HepG2 (cell line): ENCODE results near the gene RNF13. TPM values are rescaled to one million over a fixed set of nuclear protein-coding genes. Genes with fewer than 3 reads are reported as not detected.

Source experiments
- EED ChIP-seq: sonication (generic); formaldehyde crosslinking; IDR thresholded peaks from 2 replicates; pipeline ENCODE4 v1.5.0; 2020; ENCODE audit warnings: mild to moderate bottlenecking, missing genetic modification reagents
- ELK4 ChIP-seq: sonication (generic); formaldehyde crosslinking; IDR thresholded peaks from 2 replicates; pipeline ENCODE4 v1.9.0; 2021; ENCODE audit warnings: missing genetic modification reagents, borderline replicate concordance
- EZH2 ChIP-seq: conservative IDR thresholded peaks from 2 replicates; pipeline ENCODE4 v1.6.1; 2012; ENCODE audit warnings: mild to moderate bottlenecking, low read depth, low read length, moderate library complexity
- HDAC1 ChIP-seq: sonication (generic); formaldehyde crosslinking; IDR thresholded peaks from 2 replicates; pipeline ENCODE4 v1.5.1; 2020; ENCODE audit warnings: mild to moderate bottlenecking, missing genetic modification reagents
- KAT7 ChIP-seq: IDR thresholded peaks from 2 replicates; pipeline ENCODE4 v1.6.1; 2018; ENCODE audit warnings: borderline replicate concordance, missing compliant biosample characterization
- MXD3 ChIP-seq: IDR thresholded peaks from 2 replicates; pipeline ENCODE4 v1.6.1; 2016; ENCODE audit warnings: mild to moderate bottlenecking, missing biosample characterization, missing genetic modification reagents
- PBX2 ChIP-seq: IDR thresholded peaks from 2 replicates; pipeline ENCODE4 v1.6.1; 2016; ENCODE audit warnings: control low read depth
- RFXAP ChIP-seq: sonication (generic); formaldehyde crosslinking; IDR thresholded peaks from 2 replicates; pipeline ENCODE4 v1.4.0; 2020; ENCODE audit warnings: missing genetic modification reagents, borderline replicate concordance
- TMF1 ChIP-seq: sonication (generic); formaldehyde crosslinking; IDR thresholded peaks from 2 replicates; pipeline ENCODE4 v1.8.1; 2022; ENCODE audit warnings: low read depth, missing genetic modification reagents
- TOE1 ChIP-seq: sonication (generic); formaldehyde crosslinking; IDR thresholded peaks from 2 replicates; pipeline ENCODE4 v1.4.0; 2020; ENCODE audit warnings: mild to moderate bottlenecking, missing genetic modification reagents
- XRCC5 ChIP-seq: fragments of 200-400 bp; formaldehyde crosslinking; optimal IDR thresholded peaks from 2 replicates; pipeline ENCODE3; 2017; ENCODE audit warnings: mild to moderate bottlenecking, low read length
- ZBTB38 ChIP-seq: sonication (generic); formaldehyde crosslinking; IDR thresholded peaks from 2 replicates; pipeline ENCODE4 v1.5.1; 2020; ENCODE audit warnings: mild to moderate bottlenecking, missing genetic modification reagents
- ZBTB7B ChIP-seq: sonication (generic); formaldehyde crosslinking; IDR thresholded peaks from 2 replicates; pipeline ENCODE4 v1.4.0; 2020; ENCODE audit warnings: missing genetic modification reagents
- ZFYVE20 ChIP-seq: sonication (generic); formaldehyde crosslinking; IDR thresholded peaks from 2 replicates; pipeline ENCODE4 v1.8.0; 2023; ENCODE audit warnings: low read depth, mild to moderate bottlenecking, moderate library complexity, missing genetic modification reagents, borderline replicate concordance
- ZMAT3 ChIP-seq: sonication (generic); formaldehyde crosslinking; conservative IDR thresholded peaks from 2 replicates; pipeline ENCODE4 v1.7.0; 2021; ENCODE audit warnings: missing genetic modification reagents
- ZNF136 ChIP-seq: sonication (generic); formaldehyde crosslinking; IDR thresholded peaks from 2 replicates; pipeline ENCODE4 v1.8.1; 2022; ENCODE audit warnings: low read depth, mild to moderate bottlenecking, moderate library complexity, missing genetic modification reagents
- ZNF280B ChIP-seq: sonication (generic); formaldehyde crosslinking; IDR thresholded peaks from 2 replicates; pipeline ENCODE4 v1.5.0; 2020; ENCODE audit warnings: missing genetic modification reagents, mild to moderate bottlenecking, borderline replicate concordance
- ZNF33A ChIP-seq: sonication (generic); formaldehyde crosslinking; IDR thresholded peaks from 2 replicates; pipeline ENCODE4 v1.5.1; 2020; ENCODE audit warnings: missing genetic modification reagents, mild to moderate bottlenecking, moderate library complexity, borderline replicate concordance
- ZNF430 ChIP-seq: sonication (generic); formaldehyde crosslinking; IDR thresholded peaks from 2 replicates; pipeline ENCODE4 v1.9.0; 2021; ENCODE audit warnings: mild to moderate bottlenecking, missing genetic modification reagents
- ZNF431 ChIP-seq: sonication (generic); formaldehyde crosslinking; IDR thresholded peaks from 2 replicates; pipeline ENCODE4 v1.9.0; 2022; ENCODE audit warnings: missing genetic modification reagents, low read depth, mild to moderate bottlenecking, borderline replicate concordance
- ZNF572 ChIP-seq: sonication (generic); formaldehyde crosslinking; IDR thresholded peaks from 2 replicates; pipeline ENCODE4 v1.5.1; 2020; ENCODE audit warnings: mild to moderate bottlenecking, missing genetic modification reagents
- ZNF629 ChIP-seq: sonication (generic); formaldehyde crosslinking; conservative IDR thresholded peaks from 2 replicates; pipeline ENCODE4 v1.5.0; 2020; ENCODE audit warnings: missing genetic modification reagents
- ZNF780A ChIP-seq: sonication (generic); formaldehyde crosslinking; IDR thresholded peaks from 2 replicates; pipeline ENCODE4 v1.8.0; 2022; ENCODE audit warnings: mild to moderate bottlenecking, missing genetic modification reagents, moderate library complexity
- ZNF788 ChIP-seq: sonication (generic); formaldehyde crosslinking; IDR thresholded peaks from 2 replicates; pipeline ENCODE4 v1.5.0; 2020; ENCODE audit warnings: mild to moderate bottlenecking, missing genetic modification reagents, borderline replicate concordance
- ZSCAN21 ChIP-seq: sonication (generic); formaldehyde crosslinking; IDR thresholded peaks from 2 replicates; pipeline ENCODE4 v1.8.0; 2022; ENCODE audit warnings: mild to moderate bottlenecking, missing genetic modification reagents, moderate library complexity, borderline replicate concordance
- polyA plus RNA-seq, 8 experiments: library from polyadenylated mRNA; depleted of rRNA in 3 of 8; stranded (reverse) in 7 of 8; unstranded in 1 of 8; fragments of >200 nt; fragmentation: Illumina TruSeq in 4 of 8; extraction: Trizol in 4 of 8; gene quantifications; 2 replicates each; pipeline versions ENCODE4 v1.2.1 to v1.2.3, GENCODE V29; 2011 to 2016; ENCODE audit warnings: low read depth in 4 of 8, missing spikeins in 1 of 8, mixed read lengths in 1 of 8; ENCODE audit not compliant: insufficient read depth in 1 of 8
- total RNA-seq, 5 experiments: library from RNA; depleted of rRNA; stranded (reverse); fragments of >200 nt; fragmentation: Illumina TruSeq; extraction: Trizol; gene quantifications; 2 replicates each; pipeline ENCODE4 v1.2.3, GENCODE V29; 2016; ENCODE audit warnings: low read depth in 1 of 5

The RNF13 gene
- total and polyA plus RNA-seq, 2 of the 13 experiments (the other 11 are each of a cell fraction or from before 2014, with no cell fraction given): 39.8 to 46.0 TPM

- TF ChIP-seq ZNF280B (CRISPR knock-in tag): peak; percentile 59
- TF ChIP-seq ZBTB7B (CRISPR knock-in tag): peak; percentile 47; the same call in 1 of the 2 replicates
- peak; percentile 50; the same call in 1 of the 2 replicates for TF ChIP-seq ZNF430 (CRISPR knock-in tag)
- peak; percentile 93 for TF ChIP-seq PBX2 (CRISPR knock-in tag)
- peak; percentile 86 for TF ChIP-seq ZSCAN21 (CRISPR knock-in tag)
- TF ChIP-seq HDAC1 (CRISPR knock-in tag): peak; percentile 56; the same call in 1 of the 2 replicates
- no peak for TF ChIP-seq ZNF33A (CRISPR knock-in tag)
- TF ChIP-seq KAT7: peak; percentile 86; the same call in 1 of the 2 replicates
- TF ChIP-seq TMF1 (CRISPR knock-in tag): 0 out of 2 replicates have a peak, but pooled peaks have one; percentile 12
- no peak for TF ChIP-seq ZFYVE20 (CRISPR knock-in tag)
- peak; percentile 65 for TF ChIP-seq RFXAP (CRISPR knock-in tag)
- no peak for TF ChIP-seq EZH2
- no peak for TF ChIP-seq ZNF780A (CRISPR knock-in tag)
- 0 out of 2 replicates have a peak, but pooled peaks have one; percentile 11 for TF ChIP-seq ZNF629
- TF ChIP-seq TOE1 (CRISPR knock-in tag): no peak
- 0 out of 2 replicates have a peak, but pooled peaks have one; percentile 59 for TF ChIP-seq ZNF431 (CRISPR knock-in tag)
- TF ChIP-seq ELK4 (CRISPR knock-in tag): no peak
- 0 out of 2 replicates have a peak, but pooled peaks have one; percentile 39 for TF ChIP-seq ZNF572
- no peak for TF ChIP-seq ZNF136 (CRISPR knock-in tag)
- TF ChIP-seq ZMAT3 (CRISPR knock-in tag): peak; percentile 72
- TF ChIP-seq MXD3 (CRISPR knock-in tag): 0 out of 2 replicates have a peak, but pooled peaks have one; percentile 53
- TF ChIP-seq ZBTB38: peak; percentile 64
- peak; percentile 42 for TF ChIP-seq XRCC5
- peak; percentile 89; the same call in 1 of the 2 replicates for TF ChIP-seq ZNF788 (CRISPR knock-in tag)
- peak; percentile 95 for TF ChIP-seq EED (CRISPR knock-in tag)
Measured at GRCh38 chr3:149812606-149813366, at the start of gene RNF13 (continued).
